HG02798 (cell line): ENCODE data around the gene SUFU.

Experiments
- ATAC-seq: cut with Tn5 transposase; IDR thresholded peaks from one replicate; pipeline ENCODE4 v1.9.1; 2021; ENCODE audit warnings: mild to moderate bottlenecking; ENCODE audit not compliant: unreplicated experiment, poor library complexity

The SUFU gene

DNA sequence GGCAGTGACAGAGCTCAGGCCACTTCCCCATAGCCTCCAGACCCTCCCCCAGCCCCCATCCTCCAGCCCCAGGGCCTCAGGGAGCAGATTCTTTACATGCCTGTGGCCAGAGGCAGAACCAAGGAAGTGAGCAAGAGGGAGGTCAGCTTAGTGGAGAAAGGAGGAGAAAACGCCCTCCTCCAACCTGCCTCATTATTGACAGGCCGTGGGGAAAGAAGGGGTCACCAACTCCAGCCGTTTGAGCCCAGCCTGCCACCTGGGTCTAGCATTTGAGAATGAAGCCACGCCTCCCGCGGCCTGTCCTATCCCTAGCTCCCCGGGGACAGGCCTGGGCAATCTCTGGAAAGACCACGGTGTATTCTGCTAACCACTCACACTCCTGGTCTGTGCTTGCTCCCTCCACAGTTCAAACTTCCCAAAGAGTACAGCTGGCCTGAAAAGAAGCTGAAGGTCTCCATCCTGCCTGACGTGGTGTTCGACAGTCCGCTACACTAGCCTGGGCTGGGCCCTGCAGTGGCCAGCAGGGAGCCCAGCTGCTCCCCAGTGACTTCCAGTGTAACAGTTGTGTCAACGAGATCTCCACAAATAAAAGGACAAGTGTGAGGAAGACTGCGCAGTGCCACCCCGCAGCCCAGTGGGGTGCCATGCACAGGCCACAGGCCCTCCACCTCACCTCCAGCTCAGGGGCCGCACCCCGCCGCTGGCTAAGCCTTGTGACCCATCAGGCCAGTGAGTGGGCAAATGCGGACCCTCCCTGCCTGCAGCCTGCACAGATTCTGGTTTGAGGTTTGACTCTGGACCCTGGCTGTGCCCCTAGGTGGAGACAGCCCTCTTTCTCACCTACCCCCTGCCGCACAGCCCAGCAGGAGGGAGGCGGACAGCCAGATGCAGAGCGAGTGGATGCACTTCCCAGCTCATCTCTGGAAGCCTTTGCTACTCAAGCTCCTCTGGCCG is 126.2 kb downstream of the SUFU start:
- ATAC-seq, result no peak

DNA sequence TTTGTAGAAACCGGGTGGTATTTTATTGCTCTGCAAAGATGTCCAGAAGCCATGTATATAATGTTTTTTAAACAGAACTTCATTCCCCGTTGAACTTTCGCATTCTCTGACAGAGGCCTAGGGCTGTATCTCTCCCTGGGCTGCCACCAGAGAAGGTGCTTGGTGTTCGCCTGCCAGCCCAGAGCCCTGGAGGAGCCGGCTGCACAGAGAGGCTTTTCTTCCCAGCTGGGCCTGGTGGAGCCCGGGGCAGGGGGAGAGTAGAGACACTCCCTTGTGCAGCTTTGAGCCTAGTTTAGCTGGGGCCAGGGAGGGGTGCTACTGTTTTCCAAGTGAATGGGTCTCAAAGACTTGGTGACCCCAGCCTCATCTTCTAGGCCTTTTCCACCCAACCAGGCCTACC is 126.9 kb downstream of the SUFU start:
- no peak for ATAC-seq

GRCh38 chr10:102631525-102632393 is 128.0 kb downstream of the SUFU start:
- ATAC-seq, result no peak

GRCh38 chr10:102632394-102633111 is 128.8 kb downstream of the SUFU start:
- no peak for ATAC-seq

GRCh38 chr10:102633287-102633686 is 129.5 kb downstream of the SUFU start:
- no peak for ATAC-seq

DNA sequence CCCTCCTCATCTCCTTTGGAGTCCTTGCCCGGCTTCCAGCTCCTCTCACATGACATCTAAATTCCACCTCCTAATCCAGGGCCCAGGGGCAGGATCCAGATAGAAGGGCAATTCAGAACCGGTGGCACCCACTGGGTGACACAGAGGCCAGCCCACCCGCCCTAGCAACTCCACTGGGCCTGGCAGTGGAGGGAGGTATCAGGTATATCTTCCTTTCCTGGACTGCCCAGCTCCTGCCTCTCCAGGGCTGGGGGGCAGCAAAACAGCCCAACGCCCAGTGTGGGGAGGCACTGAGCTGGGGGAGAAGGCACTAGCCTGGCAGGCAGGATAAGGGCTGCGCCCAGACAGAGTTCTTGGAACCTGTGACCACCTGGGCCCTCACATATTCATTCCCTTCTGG is 130.1 kb downstream of the SUFU start:
- ATAC-seq, result no peak

GRCh38 chr10:102634686-102635085 is 130.9 kb downstream of the SUFU start:
- no peak for ATAC-seq

DNA sequence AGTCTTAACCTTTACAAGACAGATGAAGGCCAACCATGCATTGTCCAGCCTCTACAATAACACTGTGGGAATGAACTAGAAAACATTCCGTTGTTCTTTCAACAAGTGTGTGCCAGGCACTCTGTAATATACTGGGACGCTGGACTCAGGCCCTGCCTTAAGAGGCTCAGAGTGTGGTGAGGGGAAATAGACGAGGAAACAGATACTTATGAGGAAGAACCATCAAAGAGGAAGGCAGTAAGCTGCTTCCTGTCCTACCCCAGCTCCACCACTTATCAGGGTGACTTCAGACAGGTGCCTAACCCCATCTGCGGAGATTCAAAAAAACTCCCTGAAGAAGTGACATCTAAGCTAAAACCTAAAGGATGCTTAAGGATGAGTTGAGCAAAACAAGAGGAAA is 131.6 kb downstream of the SUFU start:
- no peak for ATAC-seq

GRCh38 chr10:102639537-102639936 is 135.8 kb downstream of the SUFU start:
- ATAC-seq, result no peak

DNA sequence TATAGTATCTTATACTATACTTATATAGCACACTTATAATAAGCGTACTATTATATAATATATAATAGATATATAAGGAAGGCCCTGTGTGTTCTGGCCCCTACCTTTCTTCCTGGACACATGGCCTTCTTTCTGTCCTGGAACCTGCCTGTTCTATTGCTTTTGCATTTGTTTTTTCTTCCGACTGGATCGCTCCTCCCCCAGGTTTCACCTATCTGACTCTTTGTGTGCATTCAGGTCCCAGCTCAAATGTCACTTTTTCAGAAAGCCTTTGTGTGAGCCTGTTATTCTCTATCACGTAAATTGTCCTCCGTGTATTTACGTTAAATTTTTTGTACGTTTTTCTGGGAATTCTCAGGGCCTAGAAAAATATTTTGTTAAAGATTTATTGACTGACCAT is 137.6 kb downstream of the SUFU start:
- ATAC-seq, result no peak

DNA sequence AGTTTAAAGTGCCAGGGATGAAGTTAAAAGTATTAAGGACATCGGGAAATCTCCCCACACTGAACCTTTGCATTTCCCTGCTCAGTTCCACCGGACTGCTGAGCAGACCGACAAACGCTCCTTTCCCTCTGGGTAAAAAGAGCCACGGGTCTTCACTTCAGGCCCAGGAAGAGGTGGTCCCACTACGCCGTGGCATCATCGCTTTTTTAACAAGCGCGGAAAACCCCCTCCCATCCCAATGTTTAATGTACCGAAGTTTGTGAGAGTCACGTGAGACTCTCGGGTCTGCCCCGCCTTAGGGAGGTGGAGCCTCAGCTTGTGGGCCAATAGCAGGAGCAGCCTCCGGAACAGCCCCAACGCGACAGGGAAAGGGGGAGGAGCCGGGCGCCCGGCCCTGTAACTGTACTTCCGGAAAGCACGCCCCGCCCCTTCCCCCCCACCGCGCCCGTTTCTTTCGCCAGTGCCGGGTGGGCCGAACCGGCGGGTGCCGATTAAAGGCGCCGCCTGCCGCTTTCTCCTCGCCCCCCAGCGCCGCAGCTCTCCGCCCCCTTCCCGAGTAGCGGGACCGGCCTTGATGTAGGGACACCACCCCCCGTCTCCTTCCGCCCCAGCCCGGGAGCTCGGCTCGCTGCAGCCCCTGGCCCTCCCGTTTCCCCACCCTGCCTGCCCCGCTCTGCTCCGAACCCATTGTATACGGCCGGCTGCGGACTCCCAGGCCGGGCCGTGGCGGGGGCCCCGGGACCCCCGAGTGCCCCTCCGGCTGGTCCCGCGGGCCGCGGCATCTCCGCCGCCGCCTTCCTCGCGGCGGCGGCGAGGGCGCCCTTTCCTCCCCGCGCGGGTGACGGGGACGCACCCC is 138.3 kb downstream of the SUFU start:
- peak; percentile 67 for ATAC-seq

DNA sequence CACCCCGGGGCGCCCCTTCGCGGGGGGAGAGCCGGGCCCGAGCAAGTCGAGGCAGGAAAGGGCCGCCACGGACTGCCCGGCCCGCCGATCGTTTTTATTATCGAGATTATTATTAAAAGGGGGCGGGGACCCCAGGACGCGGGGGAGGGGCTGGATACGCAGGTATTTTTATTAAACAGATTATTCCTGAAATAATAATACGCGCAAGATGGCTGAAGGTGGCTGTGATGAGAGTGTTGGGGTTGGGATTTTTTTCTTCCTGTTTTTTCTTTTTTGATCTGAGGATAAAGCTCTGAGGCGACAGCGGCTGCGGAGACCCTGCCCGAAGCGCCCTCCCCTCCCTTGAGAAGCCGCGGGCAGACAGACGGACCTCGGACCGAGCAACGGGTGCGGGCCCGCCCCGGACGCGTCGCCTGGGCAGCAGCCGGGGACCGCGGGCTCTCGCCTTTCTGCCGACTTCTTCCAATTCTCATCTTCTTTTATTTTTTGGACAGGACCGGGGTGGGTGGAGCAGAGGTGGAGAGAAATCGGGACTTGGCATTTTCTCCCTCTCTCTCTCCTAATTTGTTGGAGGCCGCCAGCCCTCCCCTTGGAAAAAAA is 139.1 kb downstream of the SUFU start:
- no peak for ATAC-seq

- ATAC-seq, result no peak
Measured at GRCh38 chr10:102643336-102644065, 139.7 kb downstream of the SUFU start.

GRCh38 chr10:102644066-102644645 is 140.4 kb downstream of the SUFU start, which contains the start of gene TRIM8:
Gene TRIM8 (plus strand): TSS chr10:102644479. CDS start chr10:102644618, 139 bp downstream.
- ATAC-seq, result no peak

GRCh38 chr10:102644646-102645387 is 141.0 kb downstream of the SUFU start:
- ATAC-seq, result peak; percentile 12

GRCh38 chr10:102645388-102645740 is 141.6 kb downstream of the SUFU start:
- ATAC-seq, result no peak

GRCh38 chr10:102645741-102646609 is 142.2 kb downstream of the SUFU start:
- ATAC-seq, result peak; percentile 32
